Measurements from ENCODE around the gene H19. TPM values are rescaled to one million over a fixed set of nuclear protein-coding genes. Genes with fewer than 3 reads are reported as not detected.

H19 gene
- polyA plus RNA-seq, 1 of the 3 experiments (the other 2 are of a cell fraction): 3.7 TPM

GRCh38 chr11:1998290-1998689 lies 648 bp upstream of the H19 start:
- Histone ChIP-seq H3K27ac (ENCODE audit: low read depth in 2 of 2, low read length in 1 of 2) (no peak overlapping the region), H3K36me3 (replicated peaks in 1 of 2; ENCODE audit: control insufficient read depth in 1 of 2, insufficient read depth in 2 of 2, low read length in 1 of 2) (no peaks in the 10 kb centered on the region), H3K79me2 (ENCODE audit: insufficient read depth) (no peaks in the 10 kb centered on the region), H3K27me3 (ENCODE audit: insufficient read depth) (no peaks in the 10 kb centered on the region), H3K9me3 (no peaks in the 10 kb centered on the region), H3K9ac (no peak overlapping the region), H3K4me1 (ENCODE audit: control insufficient read depth in 1 of 2, insufficient read depth in 2 of 2, low read depth in 1 of 2, low read length in 1 of 2) (no peaks in the 10 kb centered on the region), H3K4me3 (ENCODE audit: low read depth in 2 of 2, low read length in 1 of 2) (no peak overlapping the region), H3F3A (replicated peaks; ENCODE audit: insufficient read depth) (no peaks in the 10 kb centered on the region), H3K9me2 (no peaks in the 10 kb centered on the region), H2AFZ (ENCODE audit: low read depth) (no peak overlapping the region), H4K20me1 (ENCODE audit: insufficient read depth) (no peaks in the 10 kb centered on the region), H3K4me2 (no peak overlapping the region)
- no peak for DNase-seq
- no peak for TF ChIP-seq GABPA (IDR thresholded peaks at IDR 0.05; ENCODE audit: low read depth)
- TF ChIP-seq PBX3 (IDR thresholded peaks at IDR 0.05): no peak
- TF ChIP-seq ELF1 (IDR thresholded peaks at IDR 0.05): no peak
- no peak for TF ChIP-seq EZH2phosphoT487 (IDR thresholded peaks at IDR 0.05; ENCODE audit: borderline replicate concordance, low read depth)
- no peak for TF ChIP-seq USF1 (IDR thresholded peaks at IDR 0.05; ENCODE audit: borderline replicate concordance, low read depth)
- no peak for TF ChIP-seq SMC3 (IDR thresholded peaks at IDR 0.05; ENCODE audit: low read depth, low read length)
- no peak for TF ChIP-seq RFX5 (IDR thresholded peaks at IDR 0.05; ENCODE audit: low read length)
- no peak for TF ChIP-seq GATA2 (CRISPR knock-in tag; IDR thresholded peaks at IDR 0.05)
- TF ChIP-seq RCOR1 (IDR thresholded peaks at IDR 0.05; ENCODE audit: low read length): no peak
- no peak for TF ChIP-seq TCF12 (IDR thresholded peaks at IDR 0.05)
- no peak for TF ChIP-seq JUND (IDR thresholded peaks at IDR 0.05)
- TF ChIP-seq SIN3A (IDR thresholded peaks at IDR 0.05; ENCODE audit: borderline replicate concordance, low read depth, low read length): no peak
- TF ChIP-seq RXRA (IDR thresholded peaks at IDR 0.05; ENCODE audit: borderline replicate concordance, low read depth): no peak
- TF ChIP-seq EP300 (IDR thresholded peaks at IDR 0.05; ENCODE audit: borderline replicate concordance in 1 of 2, low read depth in 1 of 2, low read length in 1 of 2): no peak
- no peak for TF ChIP-seq FOSL2 (IDR thresholded peaks at IDR 0.05; ENCODE audit: borderline replicate concordance, low read depth)
- no peak for TF ChIP-seq MAX (IDR thresholded peaks at IDR 0.05; ENCODE audit: low read depth)
- no peak for TF ChIP-seq TEAD4 (IDR thresholded peaks at IDR 0.05; ENCODE audit: borderline replicate concordance, insufficient read depth)
- no peak for TF ChIP-seq MXI1 (IDR thresholded peaks at IDR 0.05; ENCODE audit: low read depth, low read length)
- ChIA-PET CTCF (interaction anchor here (0.6 to 4.3 kb wide), 19 partner anchors 10 to 346 kb away, joined by 3 to 29 read pairs (median 5); no protein-coding TSS in a partner anchor), POLR2A (interaction anchor here (0.7 to 5.4 kb wide), 10 partner anchors 18 to 304 kb away, joined by 4 to 84 read pairs (median 9); no protein-coding TSS in a partner anchor)
- no CpG with 5 or more reads among the region's 28 CpGs for WGBS (ENCODE audit: low lambda C conversion rate)

GRCh38 chr11:1994121-1994520 lies 3.5 kb downstream of the H19 start:
- TF ChIP-seq FOSL2 (IDR thresholded peaks at IDR 0.05; ENCODE audit: borderline replicate concordance, low read depth): no peak
- no peak for TF ChIP-seq TEAD4 (IDR thresholded peaks at IDR 0.05; ENCODE audit: borderline replicate concordance, insufficient read depth)
- TF ChIP-seq MXI1 (IDR thresholded peaks at IDR 0.05; ENCODE audit: low read depth, low read length): no peak
- no peak for TF ChIP-seq RAD21 (IDR thresholded peaks at IDR 0.05; ENCODE audit: low read length)
- no peaks in the 10 kb centered on the region for H3K27me3 ChIP-seq (ENCODE audit: insufficient read depth)
- no CpG with 5 or more reads among the region's 13 CpGs for whole genome bisulfite sequencing (ENCODE audit: low lambda C conversion rate)

More at GRCh38 chr11:1994121-1994520, 3.5 kb downstream of the H19 start:
- Histone ChIP-seq H3K9ac (no peak overlapping the region), H3K36me3 (replicated peaks in 1 of 2; ENCODE audit: control insufficient read depth in 1 of 2, insufficient read depth in 2 of 2, low read length in 1 of 2) (no peaks in the 10 kb centered on the region), H3F3A (replicated peaks; ENCODE audit: insufficient read depth) (no peaks in the 10 kb centered on the region), H3K9me3 (no peaks in the 10 kb centered on the region), H2AFZ (ENCODE audit: low read depth) (no peak overlapping the region), H4K20me1 (ENCODE audit: insufficient read depth) (no peaks in the 10 kb centered on the region), H3K4me3 (ENCODE audit: low read depth in 2 of 2, low read length in 1 of 2) (no peak overlapping the region), H3K79me2 (ENCODE audit: insufficient read depth) (no peaks in the 10 kb centered on the region), H3K9me2 (no peaks in the 10 kb centered on the region), H3K4me2 (no peak overlapping the region), H3K4me1 (ENCODE audit: control insufficient read depth in 1 of 2, insufficient read depth in 2 of 2, low read depth in 1 of 2, low read length in 1 of 2) (no peaks in the 10 kb centered on the region; a peak in 1 of 4 replicates), H3K27ac (ENCODE audit: low read depth in 2 of 2, low read length in 1 of 2) (no peak overlapping the region)
- DNase-seq: no peak
- ChIA-PET CTCF (interaction anchor here (0.6 to 4.3 kb wide), 6 partner anchors 39 to 301 kb away, joined by 3 to 22 read pairs (median 5); partner anchors contain the start of gene MRPL23), POLR2A (interaction anchor here (1.0 to 5.4 kb wide), 4 partner anchors 14 to 118 kb away, joined by 6 to 84 read pairs (median 10); no protein-coding TSS in a partner anchor)
